NCI-H128 (cell line): ENCODE data around the gene TM2D1.
"Not testable (repeated sequence)": the region's sequence is repeated elsewhere in the genome, so short reads cannot be mapped to it uniquely, and the experiment has no call there.

Experiments
- DNase-seq: peaks from one replicate; lab custom pipeline; 2025; ENCODE audit not compliant: unreplicated experiment; lab: John Stamatoyannopoulos, UW

Gene TM2D1

DNA sequence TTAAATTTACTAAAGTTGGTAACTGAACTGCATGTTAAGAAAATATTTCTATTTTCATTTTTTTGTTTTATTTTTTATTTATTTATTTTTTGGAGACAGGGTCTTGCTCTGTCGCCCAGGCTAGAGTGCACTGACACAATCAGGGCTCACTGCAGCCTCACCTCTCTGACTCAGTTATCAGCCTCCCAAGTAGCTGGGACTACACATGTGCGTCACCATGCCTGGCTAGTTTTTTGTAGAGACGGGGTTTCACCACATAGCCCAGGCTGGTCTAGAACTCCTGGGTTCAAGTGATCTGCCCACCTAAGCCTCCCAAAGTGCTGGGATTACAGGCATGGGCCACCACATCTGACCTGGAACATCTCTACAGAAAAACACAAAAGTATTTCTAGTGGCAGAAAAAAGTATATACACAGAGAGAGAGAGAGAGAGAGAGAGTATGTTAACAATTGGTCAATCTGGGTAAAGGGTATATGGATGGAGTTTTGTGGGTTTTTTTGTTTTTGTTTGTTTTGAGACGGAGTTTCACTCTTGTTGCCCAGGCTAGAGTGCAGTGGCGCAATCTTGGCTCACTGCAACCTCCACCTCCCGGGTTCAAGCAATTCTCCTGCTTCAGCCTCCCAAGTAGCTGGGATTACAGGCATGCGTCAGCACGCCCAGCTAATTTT lies 5.8 kb downstream of the TM2D1 start:
- not testable (repeated sequence) for DNase-seq

DNA sequence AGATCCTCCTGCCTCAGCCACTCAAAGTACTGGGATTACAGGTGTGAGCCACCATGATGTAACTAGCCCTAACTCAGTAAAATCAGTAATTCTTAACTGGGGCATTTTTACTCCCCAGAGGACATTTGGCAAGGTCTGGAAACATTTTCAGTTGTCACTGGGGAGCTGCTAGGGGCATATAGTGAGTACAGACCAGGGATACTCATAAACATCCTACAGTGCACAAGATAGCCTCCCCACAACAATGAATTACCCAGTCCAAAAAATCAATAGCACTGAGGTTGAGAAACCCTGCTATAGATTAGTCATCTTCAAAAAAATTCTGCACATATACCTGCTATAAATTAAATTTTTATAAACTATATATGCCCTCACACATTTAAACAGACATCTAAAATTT lies 13.0 kb downstream of the TM2D1 start:
- no peak for DNase-seq

DNA sequence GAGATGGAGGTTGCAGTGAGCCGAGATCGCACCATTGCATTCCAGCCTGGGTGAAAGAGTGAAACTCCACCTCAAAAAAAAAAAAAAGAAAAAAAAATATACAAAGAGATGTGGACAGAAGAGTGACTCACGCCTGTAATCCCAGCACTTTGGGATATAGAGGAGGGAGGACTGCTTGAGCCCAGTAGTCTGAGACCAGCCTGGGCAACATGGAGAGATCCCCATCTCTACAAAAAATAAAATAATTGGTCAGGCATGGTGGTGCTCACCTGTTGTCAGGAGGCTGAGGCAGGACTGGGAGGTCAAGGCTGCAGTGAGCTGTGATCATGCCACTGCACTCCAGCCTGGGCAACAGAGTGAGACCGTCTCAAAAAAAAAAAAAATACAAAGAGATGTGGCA lies 13.7 kb downstream of the TM2D1 start:
- DNase-seq, result not testable (repeated sequence)

DNA sequence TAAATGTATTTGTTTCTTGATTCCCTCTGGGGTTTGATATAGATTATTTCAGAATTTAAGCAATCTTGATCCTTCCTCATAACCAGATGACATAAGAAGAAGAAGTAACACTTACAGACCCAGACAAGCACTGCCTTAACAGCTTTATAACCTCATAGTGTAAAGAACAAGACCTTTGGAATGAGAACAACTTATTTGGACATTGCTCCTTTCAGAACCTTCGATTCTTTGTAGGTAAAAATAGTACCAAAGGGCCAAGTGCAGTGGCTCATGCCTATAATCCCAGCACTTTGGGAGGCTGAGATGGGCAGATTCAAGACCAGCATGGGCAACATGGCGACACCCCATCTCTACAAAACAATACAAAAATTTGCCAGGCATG lies 15.0 kb downstream of the TM2D1 start:
- no peak for DNase-seq

DNA sequence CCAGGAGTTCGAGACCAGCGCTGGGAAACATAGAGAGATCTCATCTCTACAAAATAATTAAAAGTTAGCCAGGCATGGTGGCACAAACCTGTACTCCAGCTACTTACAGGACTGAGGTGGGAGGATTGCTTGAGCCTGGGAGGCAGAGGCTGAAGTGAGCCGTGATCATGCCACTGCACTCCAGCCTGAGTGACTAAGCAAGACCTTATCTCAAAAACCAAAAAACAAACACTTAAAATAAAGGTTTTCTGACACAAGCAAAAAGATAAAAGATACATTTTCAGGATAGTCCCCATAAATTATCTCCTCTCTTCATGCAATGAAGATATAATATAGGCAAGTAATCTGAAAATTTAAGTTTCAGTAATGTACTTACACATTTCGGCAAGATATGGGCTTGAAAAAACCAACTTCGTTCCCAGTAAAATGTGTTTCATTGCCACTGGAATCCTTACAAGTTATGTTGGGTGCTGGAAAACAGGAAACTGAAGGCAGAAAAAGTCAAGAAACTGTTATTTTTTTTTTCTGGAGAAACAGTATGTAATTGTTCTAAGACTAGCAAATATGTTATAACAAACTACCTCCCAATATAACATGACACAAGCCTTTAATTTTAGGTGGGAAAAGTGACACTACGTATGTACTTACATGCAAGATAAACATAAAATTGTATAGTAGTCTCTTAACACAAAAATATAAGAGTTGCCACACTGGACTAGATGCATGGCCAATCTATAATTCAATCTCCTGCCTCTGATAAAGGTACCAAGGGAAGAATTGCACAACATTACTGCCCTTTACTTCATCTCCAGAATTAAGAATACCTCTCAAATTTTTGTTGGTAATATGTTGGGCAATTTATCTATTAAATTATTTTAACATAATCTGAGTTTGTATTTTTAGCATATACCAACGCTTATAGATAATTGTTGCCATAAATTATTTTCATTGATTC lies 15.7 kb downstream of the TM2D1 start:
- no peak for DNase-seq

DNA sequence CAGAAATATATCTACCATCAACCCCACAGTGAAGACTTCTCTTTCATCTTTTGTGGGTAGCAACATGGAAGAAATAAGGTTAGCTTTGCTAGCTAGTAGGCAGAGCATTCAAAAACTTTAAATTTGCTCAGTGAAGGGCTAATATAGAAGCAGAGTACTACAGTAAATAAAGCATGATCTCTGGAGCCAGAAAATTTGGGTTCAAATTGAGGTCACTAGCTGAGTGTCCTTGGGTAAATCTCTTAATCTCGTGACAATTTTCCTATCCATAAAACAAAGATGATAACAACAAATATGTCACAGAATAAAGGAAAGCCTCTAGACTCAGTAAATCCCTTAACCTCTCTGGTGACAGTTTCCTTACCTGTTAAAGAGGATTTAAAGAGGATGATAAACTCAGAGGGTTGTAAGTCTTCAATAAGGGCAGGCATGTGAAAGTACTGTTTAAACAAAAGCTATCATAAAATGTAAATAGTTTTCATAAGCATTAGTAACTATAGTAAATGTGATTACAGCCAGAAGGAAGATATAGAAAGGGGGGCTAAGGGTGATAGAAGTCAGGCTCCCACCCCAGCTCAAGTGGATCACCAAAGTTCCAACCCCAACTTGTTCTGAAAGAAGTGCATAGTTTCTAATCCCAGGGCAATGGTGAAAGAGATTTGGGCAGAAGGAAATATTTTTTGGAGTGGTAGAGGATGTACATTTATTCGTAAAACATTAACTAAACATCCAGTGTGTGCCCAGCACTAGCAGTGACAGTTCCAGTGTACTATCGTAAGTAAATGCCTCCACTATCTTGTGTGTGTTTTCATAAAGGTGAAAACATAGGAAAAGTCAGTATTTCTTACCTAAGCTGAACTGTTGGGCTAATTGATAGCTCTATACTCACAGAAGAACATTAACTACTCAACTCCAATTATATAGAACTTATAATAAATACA lies 24.8 kb downstream of the TM2D1 start:
- DNase-seq, result no peak

DNA sequence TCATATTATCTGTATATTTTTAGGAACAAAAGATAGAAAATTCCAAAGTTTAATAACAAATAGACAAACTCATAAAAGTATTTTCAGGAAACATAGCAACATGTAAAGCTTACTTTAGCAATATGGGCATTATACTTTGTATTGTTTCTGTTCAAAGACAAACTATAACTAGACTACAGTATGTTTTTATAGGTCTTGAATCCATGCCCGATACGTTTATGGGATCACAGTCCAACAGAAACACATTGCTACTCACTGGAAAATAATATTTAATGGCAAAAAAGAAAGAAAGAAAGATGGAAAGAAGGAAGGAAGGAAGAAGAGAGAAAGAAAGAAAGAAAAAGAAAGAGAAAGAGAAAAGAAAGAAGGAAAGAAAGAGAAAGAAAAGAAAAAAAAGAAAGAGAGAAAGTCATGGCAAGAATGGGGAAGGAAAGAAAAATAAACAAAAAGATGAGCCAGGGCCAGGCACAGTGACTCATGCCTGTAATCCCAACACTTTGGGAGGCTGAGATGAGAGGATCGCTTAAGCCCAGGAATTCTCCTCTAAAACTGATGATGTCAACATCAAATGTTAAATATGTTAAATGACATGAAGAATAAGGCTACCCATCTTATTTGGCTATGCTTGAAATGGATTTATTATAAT lies 32.7 kb downstream of the TM2D1 start:
- no peak for DNase-seq

DNA sequence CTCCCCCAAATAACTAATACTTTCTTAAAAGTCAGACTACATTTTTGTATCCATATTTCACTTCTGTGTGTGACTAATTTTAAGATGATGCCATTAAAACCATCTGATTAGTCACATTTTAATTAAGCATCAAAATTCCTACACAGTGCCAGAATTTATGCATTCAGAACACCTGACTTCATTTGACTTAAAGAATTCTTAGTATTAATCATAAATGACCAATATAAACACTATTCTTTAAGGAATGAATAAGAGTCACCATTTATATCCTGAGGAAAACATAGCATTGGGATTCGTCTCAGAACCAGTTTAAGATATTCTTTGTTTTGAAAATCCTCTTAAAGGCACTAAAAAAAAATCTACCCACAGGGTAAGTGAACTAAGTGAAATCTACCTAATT lies 37.0 kb downstream of the TM2D1 start:
- DNase-seq, result no peak

DNA sequence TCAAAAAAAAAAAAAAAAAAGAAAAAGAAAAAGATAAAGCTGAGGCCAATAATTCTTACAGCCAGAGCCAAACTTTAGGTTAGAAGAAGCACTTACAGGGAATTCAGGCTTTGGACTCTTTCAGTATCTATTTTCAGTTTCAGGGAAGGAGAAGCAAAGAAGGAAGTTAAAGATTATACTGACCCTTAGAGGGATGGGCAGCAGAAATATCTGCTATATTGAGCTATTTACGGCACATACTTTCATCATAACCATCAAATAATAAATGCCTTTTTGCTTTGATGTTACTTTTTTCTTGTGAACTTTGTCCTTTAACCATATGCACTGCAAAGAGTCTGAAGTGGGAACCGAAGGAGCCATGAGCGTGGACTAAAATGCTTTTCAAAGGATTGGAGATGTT lies 42.0 kb downstream of the TM2D1 start:
- DNase-seq, result no peak

DNA sequence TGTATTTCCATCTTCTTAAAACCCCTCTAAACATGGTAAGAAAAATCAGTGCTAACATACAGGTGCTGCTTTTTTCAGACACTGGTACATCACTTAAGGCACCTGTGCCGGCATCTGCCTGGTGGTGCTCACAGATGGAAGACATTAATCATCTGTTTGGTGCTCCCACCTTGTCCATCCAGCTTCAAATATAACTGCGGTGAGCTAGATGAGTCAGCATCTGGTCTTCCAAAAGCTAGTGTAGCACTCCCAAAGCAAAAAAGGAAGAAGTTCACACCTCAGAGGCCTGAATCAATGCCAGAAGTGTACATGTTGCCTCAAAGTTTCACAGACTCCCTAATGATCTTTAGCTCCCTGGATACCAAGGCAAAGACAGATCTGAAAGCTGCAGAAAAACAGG lies 44.4 kb downstream of the TM2D1 start:
- no peak for DNase-seq

DNA sequence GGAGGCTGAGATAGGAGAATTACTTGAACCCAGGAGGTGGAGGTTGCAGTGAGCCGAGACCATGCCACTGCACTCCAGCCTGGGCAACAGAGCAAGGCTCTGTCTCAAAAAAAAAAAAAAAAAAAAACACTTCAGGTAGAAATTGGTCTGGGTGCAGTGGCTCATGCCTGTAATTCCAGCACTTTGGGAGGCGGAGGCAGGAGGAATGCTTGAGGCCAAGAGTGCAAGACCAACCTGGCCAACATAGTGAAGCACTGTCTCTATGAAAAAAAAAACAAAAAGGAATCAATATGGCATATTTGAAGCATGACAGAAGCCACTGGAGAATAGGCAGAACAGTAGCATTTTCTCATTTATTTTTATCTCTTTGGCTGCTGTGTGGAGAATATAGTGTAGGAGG lies 48.1 kb downstream of the TM2D1 start:
- DNase-seq, result not testable (repeated sequence)

DNA sequence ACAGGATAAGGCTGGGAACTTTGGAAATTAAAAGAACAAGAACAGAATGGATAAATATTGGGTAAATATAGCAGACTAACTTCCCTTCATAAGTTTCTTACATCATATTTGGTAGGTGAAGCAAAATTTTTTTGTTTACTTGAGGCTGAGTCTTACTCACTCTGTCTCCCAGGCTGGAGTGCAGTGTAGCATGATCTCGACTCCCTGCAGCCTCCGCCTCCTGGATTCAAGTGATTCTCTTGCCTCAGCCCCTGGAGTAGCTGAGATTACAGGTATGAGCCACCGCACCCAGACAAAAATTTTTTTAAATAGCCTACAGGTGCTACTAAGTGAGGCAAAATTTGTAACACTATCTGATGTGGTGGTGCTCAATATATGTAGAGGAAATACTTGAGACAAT lies 50.7 kb downstream of the TM2D1 start:
- peak; percentile 58 for DNase-seq

DNA sequence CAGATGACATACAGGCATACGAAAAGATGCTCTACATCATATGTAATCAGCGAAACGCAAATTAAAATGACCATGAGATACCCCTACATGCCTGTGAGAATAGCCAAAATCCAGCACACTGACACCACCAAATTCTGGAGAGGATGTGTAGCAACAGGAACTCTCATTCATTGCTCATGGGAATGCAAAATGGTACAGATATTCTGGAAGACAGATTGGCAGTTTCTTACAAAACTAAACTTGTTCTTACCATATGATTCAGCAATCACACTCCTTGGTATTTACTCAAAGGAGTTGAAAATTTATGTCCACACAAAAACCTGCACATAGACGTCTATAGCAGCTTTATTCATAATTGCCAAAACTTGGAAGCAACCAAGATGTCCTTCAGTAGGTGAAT lies 52.6 kb downstream of the TM2D1 start:
- DNase-seq, result no peak

DNA sequence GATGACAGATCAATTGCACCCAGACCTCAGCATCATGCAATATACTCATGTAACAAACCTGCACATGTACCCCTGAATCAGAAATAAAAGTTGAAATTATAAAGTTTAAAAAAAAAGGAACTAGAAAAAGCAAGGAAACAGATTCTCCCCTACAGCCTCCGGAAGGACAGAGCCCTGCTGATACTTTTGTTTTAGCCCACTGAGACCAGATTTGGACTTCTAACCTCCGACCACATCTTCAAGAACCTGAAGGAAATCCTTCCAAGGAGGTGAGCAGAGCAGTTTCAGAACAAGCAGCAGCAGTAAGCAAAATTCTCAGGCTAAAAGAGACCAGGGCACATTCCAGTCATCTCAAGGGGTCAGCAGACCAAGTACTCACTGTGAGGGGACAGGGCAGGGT lies 54.5 kb downstream of the TM2D1 start:
- no peak for DNase-seq

DNA sequence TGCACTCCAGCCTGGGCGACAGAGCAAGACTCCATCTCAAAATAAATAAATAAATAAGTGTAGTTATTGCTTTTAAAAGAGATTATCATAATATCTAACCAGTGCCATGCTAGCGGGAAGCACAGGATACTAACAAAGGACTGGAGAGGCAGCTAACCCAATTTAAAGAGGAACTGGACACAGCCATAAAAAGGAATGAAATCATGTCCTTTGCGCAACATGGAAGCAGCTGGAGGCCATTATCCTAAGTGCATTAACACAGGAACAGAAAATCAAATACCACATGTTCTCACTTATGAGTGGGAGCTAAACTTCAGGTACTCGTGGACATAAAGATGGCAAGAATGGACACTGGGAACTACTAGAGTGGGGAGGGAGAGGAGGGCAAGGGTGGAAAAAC lies 54.9 kb downstream of the TM2D1 start:
- no peak for DNase-seq

DNA sequence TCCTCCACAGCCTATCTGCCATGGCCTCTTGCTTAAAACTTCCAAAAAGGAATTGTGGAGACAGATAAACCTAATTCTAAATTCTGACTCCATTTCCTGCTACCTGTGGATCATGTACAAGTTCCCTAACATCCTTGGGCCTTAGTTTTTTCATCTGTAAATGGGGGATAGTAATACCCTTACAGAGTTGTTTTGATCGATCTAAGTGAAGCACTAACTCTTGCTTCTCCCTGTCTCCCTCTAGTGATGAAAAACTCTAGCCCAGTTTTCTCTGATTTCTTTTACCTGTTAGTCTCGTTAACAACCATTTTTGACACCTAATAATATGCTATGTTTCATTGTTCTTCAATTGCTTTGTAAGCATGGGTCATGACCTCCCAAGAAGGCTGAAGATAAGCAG lies 65.9 kb downstream of the TM2D1 start:
- no peak for DNase-seq

DNA sequence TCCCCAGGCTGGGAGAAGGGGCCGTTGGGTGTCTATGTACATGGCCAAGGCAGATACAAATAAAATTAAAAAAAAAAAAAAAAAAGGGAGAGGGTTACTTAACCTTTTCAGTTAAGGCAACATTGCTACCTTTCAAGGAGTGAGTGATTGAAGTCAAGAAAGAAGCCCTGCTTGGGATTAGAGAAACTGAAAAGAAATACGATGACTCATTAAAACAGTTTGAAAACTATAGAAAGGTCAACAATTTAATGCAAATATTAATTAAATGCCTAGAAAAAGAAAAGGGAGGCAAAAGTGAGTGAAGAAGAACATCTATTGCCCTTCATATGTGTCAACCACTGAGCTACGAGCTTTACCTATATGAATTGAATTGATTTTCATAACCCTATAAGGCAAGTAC lies 69.5 kb downstream of the TM2D1 start:
- no peak for DNase-seq

DNA sequence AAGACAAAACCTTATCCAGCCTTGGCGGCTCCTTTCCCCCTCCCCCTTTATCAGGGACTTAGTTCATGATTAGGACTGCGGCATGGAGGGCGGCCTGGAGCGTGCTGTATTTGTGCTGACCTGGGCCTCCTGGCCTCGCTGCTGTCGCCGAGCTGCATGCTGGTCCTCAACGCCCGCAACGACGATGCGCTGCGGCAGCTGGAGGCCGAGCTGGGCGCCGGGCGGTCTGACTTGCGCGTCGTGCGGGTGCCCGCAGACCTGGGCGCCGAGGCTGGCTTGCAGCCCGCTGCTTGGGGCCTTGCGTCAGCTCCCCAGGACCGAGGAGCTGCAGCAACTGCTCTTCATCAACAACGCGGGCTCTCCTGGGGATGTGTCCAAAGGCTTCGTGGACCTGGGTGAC lies 70.9 kb downstream of the TM2D1 start:
- DNase-seq, result no peak

DNA sequence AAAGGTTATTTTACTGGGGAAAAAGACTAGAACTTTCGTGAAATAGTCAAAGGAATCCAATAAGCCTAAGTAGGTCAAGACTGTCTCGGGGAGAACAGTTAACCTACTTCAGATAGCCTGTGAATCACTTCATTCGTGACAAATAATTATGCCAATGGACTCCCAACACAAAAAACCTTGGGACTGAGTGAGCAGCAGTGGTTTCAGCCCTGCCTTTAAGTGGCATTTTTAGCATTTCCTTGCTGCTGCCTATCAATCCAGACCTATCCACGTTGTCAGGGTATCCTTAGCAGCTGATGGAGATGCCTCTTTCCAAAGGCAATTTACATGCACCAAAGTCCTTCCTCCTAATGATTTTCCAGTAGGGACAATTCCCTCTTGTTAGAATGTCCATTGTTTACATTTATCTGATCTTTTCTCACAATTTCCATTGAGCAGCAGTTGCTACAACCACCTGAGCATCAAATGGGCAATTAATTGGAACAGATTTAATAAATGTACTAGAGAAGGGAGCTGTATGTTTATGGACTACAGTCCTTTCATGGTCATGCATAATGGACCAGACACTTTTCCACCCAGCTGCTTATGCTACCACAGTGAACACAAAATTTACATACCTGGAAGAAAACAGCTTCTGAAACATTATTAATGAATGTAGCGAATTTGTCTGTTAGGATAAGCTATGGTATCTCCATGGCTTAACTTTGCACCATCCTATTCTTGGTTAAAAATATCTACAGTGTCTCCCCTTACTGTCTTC lies 75.8 kb downstream of the TM2D1 start:
- DNase-seq, result no peak

DNA sequence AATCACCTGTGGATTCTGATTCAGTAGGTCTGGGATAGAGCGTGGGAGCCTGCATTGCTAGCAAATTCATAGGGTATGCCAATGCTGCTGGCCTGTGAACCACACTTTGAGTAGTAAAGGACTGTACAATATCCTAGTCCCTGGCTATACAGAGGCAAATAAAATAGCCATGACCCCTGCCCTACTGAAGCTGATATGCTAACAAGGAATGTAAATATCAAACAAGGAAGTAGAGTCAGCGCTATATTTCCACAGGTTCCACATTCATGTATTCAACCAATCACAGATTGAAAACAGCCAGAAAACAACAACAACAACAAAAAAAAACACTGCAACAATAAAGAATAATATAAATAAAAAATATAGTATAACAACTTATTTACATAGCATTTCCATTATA lies 77.8 kb downstream of the TM2D1 start:
- DNase-seq, result no peak
